K562 (cell line): Measurements from ENCODE around the gene SEZ6L. TPM values are rescaled to one million over a fixed set of nuclear protein-coding genes. Genes with fewer than 3 reads are reported as not detected.

Experiments
- AFF4 ChIP-seq: sonication (generic); formaldehyde crosslinking; IDR thresholded peaks from 2 replicates; pipeline ENCODE4 v1.8.0; 2023; ENCODE audit warnings: mild to moderate bottlenecking, missing genetic modification reagents
- DDX20 ChIP-seq: fragments of 450-650 bp; IDR thresholded peaks from 2 replicates; pipeline ENCODE4 v1.6.1; 2016; ENCODE audit warnings: missing genetic modification characterization, low read depth, mild to moderate bottlenecking, missing compliant biosample characterization, moderate library complexity
- FOXK1 ChIP-seq: sonication (generic); formaldehyde crosslinking; IDR thresholded peaks from 2 replicates; pipeline ENCODE4 v1.8.0; 2022; ENCODE audit warnings: missing genetic modification reagents, mild to moderate bottlenecking, borderline replicate concordance
- HDGF ChIP-seq: fragments of 450-650 bp; IDR thresholded peaks from 2 replicates; pipeline ENCODE4 v1.6.1; 2016
- NFATC3 ChIP-seq: fragments of 450-650 bp; IDR thresholded peaks from 2 replicates; pipeline ENCODE4 v1.6.1; 2017; ENCODE audit warnings: mild to moderate bottlenecking
- RBM25 ChIP-seq: fragments of 200-400 bp; formaldehyde crosslinking; IDR thresholded peaks from 2 replicates; pipeline ENCODE4 v1.6.1; 2018; ENCODE audit warnings: low read length, low read depth, moderate library complexity; ENCODE audit not compliant: severe bottlenecking
- RCOR1 ChIP-seq, 2 experiments: IDR thresholded peaks; 2 replicates each; pipeline ENCODE4 v1.6.1; 2012; ENCODE audit warnings: low read depth in 2 of 2, low read length in 2 of 2, borderline replicate concordance in 1 of 2, improper control_type of control experiment in 1 of 2
- SREBF2 ChIP-seq: sonication (generic); formaldehyde crosslinking; IDR thresholded peaks from 2 replicates; pipeline ENCODE4 v1.4.0; 2020; ENCODE audit warnings: mild to moderate bottlenecking, missing genetic modification reagents
- SRSF1 ChIP-seq: fragments of 200-400 bp; formaldehyde crosslinking; IDR thresholded peaks from 2 replicates; pipeline ENCODE4 v1.6.1; 2017; ENCODE audit warnings: mild to moderate bottlenecking, low read depth, low read length, moderate library complexity
- ZNF318 ChIP-seq, 2 experiments: fragments of 450-650 bp; IDR thresholded peaks; 2 replicates each; pipeline ENCODE4 v1.6.1; 2016; ENCODE audit warnings: mild to moderate bottlenecking in 2 of 2, borderline replicate concordance in 1 of 2, low read depth in 1 of 2, moderate library complexity in 1 of 2
- polyA plus RNA-seq, 8 experiments: library from polyadenylated mRNA; depleted of rRNA in 4 of 8; stranded (reverse) in 5 of 8; unstranded in 3 of 8; fragments of >200 nt; fragmentation: Nextera tagmentation in 2 of 8; fragmentation: Illumina TruSeq in 1 of 8; extraction: Ambion mirVana in 2 of 8; extraction: Trizol in 1 of 8; gene quantifications; 2 replicates each; pipeline versions ENCODE4 v1.2.1 to v1.2.3, GENCODE V29; 2011 to 2014; ENCODE audit warnings: inconsistent platforms in 1 of 8, missing spikeins in 1 of 8
- total RNA-seq, 7 experiments: library from RNA; depleted of rRNA in 6 of 7; stranded (reverse); fragments of >200 nt in 6 of 7; fragmentation: Illumina TruSeq in 2 of 7; extraction: Trizol in 2 of 7; gene quantifications; 2 replicates each; pipeline versions ENCODE4 v1.2.1 to v1.2.3, GENCODE V29; 2011 to 2021; ENCODE audit warnings: low replicate concordance in 1 of 7

Gene SEZ6L
- total and polyA plus RNA-seq, 9 of the 15 experiments (the other 6 are each of a cell fraction or from before 2014, with no cell fraction given) = not detected

GRCh38 chr22:26393929-26394328 is 224.7 kb downstream of the SEZ6L start (continued):
- TF ChIP-seq HDGF (no peak), ZNF318 (IDR thresholded peaks at IDR 0.05; ENCODE audit: borderline replicate concordance in 1 of 2, low read depth in 1 of 2) (no peak), SRSF1 (no peak), RBM25 (no peak), AFF4 (CRISPR knock-in tag) (no peak), DDX20 (tag) (no peak), SREBF2 (no peak), RCOR1 (IDR thresholded peaks at IDR 0.05; ENCODE audit: borderline replicate concordance in 1 of 2, low read depth in 2 of 2, low read length in 2 of 2) (no peak), FOXK1 (CRISPR knock-in tag) (no peak), NFATC3 (no peak)
